HG03565 (cell line): ENCODE measurements around the gene MSL2.
"Not testable (repeated sequence)": the region's sequence is repeated elsewhere in the genome, so short reads cannot be mapped to it uniquely, and the experiment has no call there.

Experiments used
- ATAC-seq: cut with Tn5 transposase; IDR thresholded peaks from one replicate; pipeline ENCODE4 v1.9.1; 2021; ENCODE audit warnings: mild to moderate bottlenecking, moderate library complexity; ENCODE audit not compliant: unreplicated experiment

MSL2 gene

GRCh38 chr3:136196064-136196400 lies at the start of gene MSL2:
MSL2 (minus strand) TSS chr3:136196335; CDS start chr3:136195113, 1,222 bp downstream.
- no peak for ATAC-seq

DNA sequence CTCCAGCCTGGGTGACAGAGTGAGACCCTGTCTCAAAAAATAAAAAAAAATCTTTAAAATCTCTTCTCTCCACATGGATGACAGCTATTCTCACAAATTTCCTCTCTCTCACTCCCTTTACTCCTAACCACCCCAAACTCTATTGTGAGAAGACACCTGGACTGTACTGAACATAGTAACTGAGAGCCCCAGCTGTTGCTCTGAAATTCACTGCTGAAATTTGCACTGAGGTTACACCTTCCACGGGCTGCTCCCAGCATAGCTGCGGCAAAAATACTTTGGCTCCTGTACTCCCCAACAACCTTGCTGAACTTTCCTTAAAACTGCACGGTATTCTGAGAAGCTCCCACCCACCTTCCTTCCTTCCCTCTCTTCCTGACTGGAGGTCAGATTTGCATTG lies 49.6 kb upstream of the MSL2 start:
- ATAC-seq, result no peak

DNA sequence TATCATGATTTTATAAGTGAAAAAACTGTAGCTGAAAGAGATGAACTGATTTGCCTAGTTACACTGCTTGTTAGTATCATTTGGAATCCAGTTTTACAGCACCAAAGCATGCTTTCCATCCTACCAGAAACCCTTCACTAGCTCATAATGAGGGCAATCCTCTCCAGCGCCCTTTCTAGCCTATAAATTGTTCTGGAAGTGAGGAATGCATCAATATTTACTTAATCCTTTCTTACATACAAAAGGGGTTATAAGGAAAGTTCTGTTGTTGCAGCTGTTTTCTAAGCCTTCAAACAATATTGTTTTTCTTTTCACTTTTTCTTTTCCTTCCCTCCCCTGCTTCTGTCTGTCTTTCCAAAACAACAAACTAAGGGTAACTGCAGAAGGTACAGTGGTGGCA lies 43.0 kb upstream of the MSL2 start:
- no peak for ATAC-seq

GRCh38 chr3:136237961-136238649 lies 42.0 kb upstream of the MSL2 start:
- no peak for ATAC-seq

DNA sequence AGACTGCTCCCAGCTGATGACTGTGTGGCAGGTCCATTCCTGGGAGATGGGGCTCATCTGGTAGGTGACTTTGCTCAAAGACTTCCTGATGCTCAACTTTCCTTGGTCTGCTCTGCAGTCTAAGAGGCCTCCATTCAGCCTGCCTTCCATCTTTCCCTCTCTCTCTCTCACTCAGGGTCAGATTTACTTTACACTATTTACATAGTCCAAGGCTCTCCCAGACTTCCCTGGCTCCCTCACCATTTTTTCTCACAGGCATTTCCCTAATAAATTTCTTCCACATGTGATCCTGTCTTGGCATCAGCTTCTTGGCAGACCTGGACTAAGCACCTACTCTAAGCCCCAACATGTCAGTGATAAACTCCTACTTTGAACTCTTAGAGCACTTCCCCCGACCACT lies 41.0 kb upstream of the MSL2 start:
- ATAC-seq, result no peak

DNA sequence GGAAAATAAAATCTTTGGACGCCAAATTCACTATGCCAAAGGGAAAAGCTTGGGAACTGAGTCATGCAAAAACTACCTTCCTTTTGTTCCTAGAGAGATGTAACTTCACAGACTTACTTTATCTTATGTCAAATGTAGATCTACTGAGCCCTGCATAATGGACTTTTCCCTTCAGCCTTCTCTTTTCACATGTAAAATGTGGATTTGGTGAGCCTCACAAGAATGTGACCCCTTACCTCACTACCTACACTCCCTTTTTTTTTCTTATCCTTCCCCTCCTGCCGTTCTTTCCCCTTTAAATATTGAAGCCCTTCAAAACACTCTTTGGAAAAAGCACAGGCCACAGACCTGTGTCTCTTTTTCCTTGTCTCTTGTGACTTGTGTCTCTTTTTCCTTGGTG lies 40.0 kb upstream of the MSL2 start:
- ATAC-seq, result no peak

- no peak for ATAC-seq
Observed at GRCh38 chr3:136235545-136235944, 39.4 kb upstream of the MSL2 start.

DNA sequence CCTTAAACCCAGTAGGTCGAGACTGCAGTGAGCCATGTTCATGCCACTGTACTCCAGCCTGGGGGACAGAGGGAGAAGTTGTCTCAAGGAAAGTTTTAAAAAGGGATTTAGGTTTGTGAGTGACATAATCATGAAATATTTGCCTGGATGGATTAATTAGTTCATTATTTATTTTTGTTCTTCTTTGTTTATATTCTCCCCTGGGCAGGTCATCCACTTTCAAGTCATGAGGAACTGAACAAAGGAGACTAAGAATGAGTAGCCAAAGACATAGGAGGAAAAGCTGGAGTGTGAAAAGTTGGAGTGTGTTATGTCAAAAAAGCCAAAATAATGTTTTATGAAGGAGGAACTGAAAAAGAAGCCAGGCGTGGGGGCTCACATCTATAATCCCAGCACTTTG lies 36.3 kb upstream of the MSL2 start:
- ATAC-seq, result no peak

GRCh38 chr3:136222746-136223145 lies 26.6 kb upstream of the MSL2 start:
- not testable (repeated sequence) for ATAC-seq

GRCh38 chr3:136211547-136211946 lies 15.4 kb upstream of the MSL2 start:
- ATAC-seq, result no peak

GRCh38 chr3:136209921-136210320 lies 13.8 kb upstream of the MSL2 start:
- no peak for ATAC-seq

DNA sequence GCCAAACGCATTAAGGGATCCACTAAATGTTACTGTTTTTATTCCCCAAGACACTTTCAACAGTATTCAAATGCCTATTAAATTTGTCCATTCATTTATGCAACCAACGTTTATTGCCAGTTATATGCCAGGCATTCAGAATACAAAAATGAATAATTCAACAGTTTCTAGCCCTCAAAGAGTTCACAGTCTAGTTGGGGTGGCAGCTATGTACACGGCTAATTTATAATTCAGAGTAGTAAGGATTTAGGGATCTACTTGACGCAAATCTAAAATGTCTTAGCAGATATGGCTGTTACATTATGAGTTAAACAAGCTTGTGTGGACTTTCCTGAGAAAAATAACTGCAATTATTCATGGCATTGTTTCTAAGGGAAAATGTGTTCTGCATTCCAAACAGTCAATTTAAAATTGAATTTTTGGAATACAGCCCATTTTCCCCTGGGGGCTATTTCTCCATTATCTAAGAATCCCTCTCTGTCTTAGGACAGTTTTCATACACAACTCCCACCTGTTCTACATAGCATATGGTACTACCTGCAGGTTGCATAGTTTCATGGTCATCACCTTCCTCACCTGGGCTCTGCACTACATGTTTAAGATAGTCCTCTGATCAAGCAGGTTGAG lies 11.5 kb upstream of the MSL2 start:
- ATAC-seq, result no peak

DNA sequence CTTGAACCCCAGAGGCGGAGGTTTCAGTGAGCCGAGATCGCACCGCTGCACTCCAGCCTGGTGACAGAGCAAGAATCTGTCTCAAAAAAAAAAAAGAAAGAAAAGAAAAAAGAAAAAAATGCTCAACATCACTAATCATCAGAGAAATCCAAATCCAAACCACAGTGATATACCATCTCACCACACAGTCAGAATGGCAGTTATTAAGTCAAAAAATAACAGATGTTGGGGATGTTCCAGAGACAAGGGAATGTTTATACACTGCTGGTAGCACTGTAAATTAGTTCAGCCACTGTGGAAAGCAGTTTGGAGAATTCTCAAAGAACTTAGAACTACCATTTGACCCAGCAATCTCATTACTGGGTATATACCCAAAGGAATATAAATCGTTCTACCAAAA lies 3.1 kb upstream of the MSL2 start:
- not testable (repeated sequence) for ATAC-seq

- ATAC-seq, result not testable (repeated sequence)
Observed at GRCh38 chr3:136198462-136199078, 2.4 kb upstream of the MSL2 start.

DNA sequence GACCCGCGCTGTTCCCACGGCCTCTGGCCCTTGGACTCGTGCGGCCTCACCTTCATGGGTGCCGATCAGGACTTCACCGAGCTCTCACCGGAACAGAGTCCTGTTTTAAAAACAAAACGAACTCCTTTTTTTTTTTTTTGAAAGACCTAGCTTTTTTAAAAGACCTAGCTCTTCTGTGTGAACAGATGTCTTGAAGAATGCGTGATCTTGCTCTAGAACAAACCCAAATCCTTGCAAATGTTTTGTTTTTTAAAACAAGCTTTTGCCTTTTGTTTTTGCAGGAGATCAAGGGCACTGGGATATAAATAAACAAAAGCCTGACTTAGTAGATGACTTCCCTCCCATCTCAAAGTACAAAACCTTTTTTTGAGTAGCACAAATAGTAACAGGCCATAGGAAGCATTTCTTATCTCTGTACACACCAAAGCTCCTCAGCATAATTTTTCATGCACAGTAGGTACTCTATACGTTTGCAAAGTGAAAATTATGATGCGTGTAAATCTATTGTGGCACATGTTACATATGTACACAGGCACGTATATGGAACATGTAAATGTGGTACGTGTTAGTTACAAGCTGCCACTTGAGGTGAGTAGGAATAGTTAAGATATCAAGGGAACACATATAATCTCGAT lies 1.1 kb upstream of the MSL2 start:
- no peak for ATAC-seq

GRCh38 chr3:136196401-136197158 lies 445 bp upstream of the MSL2 start:
- ATAC-seq, result peak; percentile 55

DNA sequence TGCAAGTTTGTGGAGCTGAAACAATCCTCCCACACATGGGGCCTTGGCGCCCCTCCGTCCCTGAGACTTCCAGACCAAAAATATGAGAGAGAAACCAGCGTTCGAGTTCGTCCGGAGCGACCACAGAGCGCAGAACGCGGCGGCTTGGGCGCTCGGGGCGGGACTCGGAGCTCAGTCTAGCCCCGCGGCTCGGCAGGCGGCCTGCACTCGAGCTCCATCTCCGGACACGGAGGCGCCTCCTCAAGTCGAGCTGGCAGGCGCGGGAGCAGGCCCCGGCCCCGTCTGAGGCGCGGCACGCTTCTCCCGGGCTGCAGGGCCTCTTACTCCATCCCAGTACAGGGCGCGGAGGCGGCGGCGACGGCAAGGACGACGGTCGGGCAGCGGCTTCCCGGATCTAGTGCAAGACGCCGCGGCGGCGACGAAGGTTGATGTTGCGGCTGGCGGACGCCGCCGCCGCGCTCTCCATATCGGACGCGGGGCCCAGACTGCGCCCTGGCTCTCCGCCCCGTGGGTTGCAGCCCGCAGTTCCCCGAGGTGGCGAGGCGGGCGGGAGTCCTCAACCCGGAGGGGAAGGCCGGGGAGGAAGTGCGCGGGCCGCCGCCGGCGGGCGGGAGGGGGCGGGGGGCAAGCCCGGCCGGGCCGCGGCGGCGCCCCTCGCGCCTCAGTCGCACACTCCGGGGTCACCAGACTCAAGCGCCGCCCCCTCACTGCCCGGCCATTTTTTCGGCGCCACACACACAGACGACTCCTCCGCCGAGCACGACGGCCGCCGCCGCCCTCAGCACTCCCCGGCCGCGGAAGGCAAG lies 674 bp downstream of the MSL2 start:
- peak; percentile 21 for ATAC-seq

DNA sequence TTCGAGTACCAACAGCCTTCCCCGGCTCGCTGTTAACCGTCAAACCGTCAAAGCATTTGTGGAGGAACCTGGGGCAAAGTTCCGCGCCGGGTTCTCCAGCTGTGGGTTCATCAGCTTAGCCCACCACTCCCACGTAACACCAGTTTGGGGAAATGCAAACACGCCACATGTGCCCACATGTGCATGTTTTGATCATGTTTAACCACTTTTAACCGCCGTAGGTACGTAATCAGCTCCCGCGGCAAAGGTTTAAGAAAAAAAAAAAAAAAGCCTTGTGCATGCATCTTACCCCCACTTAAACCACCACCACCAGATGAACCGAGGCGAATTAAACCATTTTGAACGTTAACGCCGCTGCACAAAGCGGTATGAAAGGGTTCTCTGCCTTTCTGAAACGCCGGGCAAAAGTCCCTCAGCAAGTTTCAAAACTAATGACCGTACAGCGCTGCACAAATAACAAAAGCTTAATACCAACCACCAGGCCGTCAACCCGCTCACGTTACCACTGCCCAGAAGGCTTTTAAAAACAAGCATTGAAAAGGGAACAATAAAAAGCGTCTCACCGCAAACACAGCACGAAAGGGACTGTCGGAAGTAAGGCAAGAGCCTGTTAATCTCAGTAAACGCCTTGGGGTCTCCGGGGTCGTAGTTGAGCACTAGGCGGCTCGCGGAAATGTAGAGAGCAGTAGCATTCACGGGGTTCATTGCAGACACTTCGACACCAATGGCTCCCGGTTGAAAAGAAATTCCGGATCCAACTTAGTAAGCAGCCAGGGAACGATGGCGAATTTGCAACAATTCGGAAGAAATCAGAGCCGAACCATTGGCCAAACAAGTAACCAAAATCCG lies 1.5 kb downstream of the MSL2 start:
- no peak for ATAC-seq

DNA sequence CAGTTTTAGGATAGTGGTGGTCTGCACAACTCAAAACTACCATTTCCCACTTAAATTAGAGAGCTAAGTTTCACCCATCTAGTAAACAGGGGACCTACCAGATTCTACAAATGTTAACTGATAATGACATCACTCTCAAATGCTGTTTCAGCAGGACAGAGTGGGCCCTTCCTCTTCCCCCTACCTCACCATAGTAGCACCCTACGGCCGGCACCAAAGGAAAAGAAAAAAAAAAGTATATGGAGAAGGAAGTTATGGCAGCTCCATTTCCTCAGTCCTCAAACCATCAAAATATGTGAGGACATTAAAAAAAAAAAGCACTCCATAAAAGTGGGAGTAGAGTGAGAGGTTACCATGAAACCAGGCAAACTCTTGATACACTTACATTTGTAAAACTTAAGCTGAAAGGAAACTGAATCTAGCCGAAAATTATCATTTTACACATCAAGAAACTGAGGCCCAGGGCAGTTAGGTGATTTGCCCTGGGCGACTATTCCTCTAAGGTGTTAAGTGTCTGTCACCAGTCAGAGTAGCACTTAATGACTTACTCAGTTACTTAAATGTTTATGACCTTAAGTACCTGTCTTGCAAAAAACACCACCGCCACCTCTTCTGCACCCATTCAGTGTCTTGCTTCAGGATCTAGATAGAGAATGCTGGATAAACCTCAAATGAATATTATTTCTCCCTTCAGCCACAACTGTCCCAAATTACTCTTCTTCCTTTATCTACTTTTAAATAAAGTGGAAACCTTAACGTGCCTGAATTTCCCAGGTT lies 2.7 kb downstream of the MSL2 start:
- ATAC-seq, result no peak
